GM18508 (cell line): ENCODE measurements around the gene TSHZ2.
"Not testable (repeated sequence)": the region's sequence is repeated elsewhere in the genome, so short reads cannot be mapped to it uniquely, and the experiment has no call there.

Experiments
- ATAC-seq: cut with Tn5 transposase; IDR thresholded peaks from one replicate; pipeline ENCODE4 v1.9.1; 2021; ENCODE audit warnings: moderate number of reproducible peaks; ENCODE audit not compliant: insufficient read depth, unreplicated experiment

The TSHZ2 gene

DNA sequence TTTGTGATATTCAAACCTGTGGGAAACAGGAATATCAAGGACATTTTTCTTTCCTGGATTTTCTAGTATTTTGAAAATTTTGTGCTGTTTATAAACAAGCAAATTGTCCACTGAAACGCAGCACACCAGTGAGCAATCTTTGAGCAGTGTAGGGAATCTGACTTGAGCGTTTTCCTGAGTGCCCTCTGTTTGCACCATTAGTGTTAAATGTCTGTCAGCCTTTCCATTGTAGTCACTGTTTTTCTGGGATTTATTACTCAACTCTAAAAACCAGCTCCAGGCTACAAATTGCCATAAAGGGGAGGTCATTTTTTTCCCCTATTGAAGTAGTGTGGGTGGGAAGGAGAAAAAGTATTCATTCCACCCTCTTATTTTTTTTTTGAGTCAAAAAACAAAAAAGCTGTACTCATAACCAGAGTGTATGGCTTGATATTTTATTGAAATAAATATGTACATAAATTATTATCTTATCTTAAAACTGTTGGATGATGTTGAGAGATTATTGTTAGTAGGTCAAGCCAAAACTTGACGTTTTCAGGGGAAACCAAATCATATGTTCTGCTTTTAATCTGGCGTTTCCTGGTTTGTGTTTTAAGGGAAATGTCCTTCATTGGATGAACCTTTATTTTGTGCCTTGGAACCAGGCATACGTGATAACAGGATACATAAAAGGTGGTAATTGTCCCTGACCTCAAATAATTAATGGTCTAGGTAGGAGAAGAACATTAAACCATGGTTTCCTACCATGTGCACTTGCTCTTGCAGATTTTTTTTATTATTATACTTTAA is 51.8 kb downstream of the TSHZ2 start:
- ATAC-seq, result no peak

DNA sequence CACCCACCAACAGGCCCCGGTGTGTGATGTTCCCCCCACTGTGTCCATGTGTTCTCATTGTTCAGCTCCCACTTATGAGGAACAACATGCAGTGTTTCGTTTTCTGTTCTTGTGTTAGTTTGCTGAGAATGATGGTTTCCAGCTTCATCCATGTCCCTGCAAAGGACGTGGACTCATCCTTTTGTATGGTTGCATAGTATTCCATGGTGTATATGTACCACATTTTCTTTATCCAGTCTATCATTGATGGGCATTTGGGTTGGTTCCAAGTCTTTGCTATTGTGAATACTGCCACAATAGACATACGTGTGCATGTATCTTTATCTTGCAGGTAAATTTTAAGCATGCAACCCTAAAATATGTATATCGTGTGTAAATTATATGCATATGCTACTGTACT is 52.5 kb downstream of the TSHZ2 start:
- ATAC-seq, result not testable (repeated sequence)

DNA sequence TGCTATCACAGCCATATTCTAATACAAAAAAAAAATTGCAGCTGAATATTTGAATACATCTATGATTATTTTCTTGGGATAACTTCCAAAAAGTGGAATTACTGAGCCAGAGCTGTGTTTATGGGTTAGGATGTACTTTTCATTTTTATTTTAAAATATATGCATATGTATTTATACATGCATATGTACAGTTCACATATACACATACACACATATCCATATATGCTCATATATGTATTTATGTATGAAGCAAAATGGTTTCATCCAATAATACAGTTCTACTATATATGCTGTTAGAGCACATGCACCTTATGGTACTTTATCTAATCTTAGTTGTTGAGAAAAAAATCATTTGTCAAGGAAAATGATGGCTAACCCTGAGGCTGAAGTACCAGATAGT is 54.9 kb downstream of the TSHZ2 start:
- ATAC-seq, result no peak

DNA sequence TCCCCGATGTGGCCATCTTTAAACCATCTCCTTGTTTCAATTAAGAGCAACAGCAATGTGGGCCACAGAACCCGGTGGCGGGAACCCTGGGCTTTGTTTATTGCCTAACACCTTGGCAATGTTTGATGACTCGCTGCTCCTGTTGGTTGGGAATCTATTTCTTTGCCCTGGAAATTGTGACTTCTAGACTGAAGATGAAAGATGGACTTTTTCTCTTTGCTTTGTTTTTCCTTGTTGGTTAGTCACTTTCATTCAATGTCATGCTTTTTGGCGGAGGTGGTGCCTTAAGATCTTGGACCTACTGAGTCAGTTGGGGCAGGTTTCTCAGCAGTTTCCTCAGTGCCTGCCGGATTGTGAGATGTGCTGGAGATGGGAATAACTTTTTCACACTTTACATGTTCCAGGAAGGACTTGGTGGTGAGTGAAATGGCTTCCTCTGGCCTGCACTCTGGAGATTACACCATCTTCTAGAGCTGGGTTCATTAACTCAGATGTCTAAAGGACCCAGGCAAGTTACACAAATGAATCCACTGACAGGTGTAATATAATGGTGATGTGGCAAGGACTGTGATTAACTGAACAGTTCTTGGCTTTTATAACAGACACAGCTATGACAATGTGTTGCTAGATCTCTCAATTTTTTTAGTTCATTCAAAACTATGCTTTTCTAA is 56.3 kb downstream of the TSHZ2 start:
- ATAC-seq, result no peak

DNA sequence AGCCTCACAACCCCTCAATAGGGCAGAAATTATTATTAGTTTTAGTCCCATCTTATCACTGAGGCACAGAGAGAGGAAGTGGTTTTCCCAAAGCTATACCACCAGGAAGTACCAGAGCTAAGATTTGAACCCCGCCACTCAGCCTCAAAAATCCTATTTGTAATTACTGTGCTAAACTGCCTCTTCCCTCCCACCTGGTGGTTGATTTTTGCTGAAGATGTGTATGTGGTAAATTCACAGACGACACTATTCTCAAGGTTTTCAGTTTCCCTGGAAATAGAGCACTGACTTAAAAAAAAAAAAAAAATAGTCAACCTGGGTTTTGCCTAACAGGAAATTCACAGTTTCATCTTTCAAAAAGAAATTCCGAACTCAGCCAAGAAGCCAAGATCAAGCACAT is 57.9 kb downstream of the TSHZ2 start:
- no peak for ATAC-seq

DNA sequence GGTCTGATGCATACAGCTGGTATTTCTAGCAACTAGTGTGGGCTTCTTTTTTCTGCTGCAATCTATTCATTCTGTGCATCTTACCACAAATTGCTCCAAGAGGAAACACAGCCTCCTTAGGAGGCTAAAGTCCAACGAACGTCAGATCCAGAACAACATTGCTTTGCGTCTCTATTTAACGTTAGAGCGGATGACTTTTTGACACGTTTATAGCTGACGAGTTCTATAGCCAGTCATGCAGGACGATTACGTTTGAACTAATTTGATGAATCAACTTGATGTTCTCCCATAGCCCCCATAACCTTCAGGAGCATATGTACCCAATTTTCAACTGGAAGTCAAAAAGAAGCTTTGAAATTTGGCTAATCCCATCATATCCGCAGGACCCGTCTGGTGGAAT is 59.9 kb downstream of the TSHZ2 start:
- no peak for ATAC-seq

DNA sequence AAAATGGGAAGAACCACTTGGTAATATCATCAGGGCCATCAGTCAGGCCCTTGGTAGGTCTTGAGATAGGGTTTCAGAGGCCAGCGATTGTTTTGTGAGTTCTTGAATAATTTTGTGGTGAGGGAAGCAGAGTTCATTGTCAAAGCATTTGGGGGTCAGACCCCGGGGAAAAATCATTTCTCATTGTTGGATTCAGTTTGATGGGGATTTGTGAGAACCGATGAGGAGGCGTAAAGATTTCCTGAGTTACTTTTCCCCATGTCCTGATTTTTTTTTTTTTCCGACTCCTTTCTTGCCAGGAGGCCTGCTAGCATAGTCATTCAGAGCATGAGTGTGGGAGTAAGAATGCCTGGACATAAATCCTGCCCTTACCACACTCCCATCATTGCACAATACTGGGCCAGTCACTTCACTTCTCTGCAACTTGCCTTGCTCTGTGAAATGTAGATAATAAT is 60.3 kb downstream of the TSHZ2 start:
- no peak for ATAC-seq

DNA sequence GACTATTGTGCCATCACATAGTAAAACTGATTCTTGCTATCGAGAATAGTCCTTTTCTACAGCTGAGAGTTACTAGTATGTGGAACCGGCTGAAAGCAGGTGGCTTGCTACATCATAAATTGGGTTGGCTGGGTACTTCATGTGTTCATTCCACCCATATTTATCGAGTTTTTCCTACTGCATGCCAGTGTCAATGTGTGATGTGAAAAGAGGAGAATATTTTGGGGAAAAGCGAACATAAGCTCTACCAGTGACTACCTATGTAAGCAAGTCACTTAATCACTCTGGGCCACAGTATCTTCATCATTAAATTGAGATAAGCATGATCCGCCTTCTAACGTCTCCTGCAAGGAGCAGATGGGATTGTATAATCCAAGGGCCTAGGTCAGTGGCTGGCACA is 61.0 kb downstream of the TSHZ2 start:
- ATAC-seq, result no peak

DNA sequence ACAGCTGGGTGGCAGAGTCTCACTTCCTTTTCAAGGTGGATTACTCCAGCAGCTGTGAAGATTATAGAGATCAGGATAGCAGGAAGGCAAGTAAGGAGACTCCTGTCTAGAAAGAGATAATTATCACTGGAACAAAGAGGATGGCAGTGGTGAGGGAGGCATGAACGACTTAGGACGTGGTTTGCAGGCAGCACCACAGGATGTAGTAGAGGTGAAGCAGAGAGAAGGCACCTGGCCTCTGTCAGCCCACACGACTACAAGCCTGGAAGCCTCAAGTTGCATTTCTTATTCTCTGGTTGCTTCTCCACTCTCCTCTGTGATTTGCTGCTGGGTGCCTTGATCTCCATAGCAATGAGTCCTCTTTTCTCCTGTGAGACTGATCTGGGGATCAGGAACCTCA is 62.7 kb downstream of the TSHZ2 start:
- no peak for ATAC-seq

DNA sequence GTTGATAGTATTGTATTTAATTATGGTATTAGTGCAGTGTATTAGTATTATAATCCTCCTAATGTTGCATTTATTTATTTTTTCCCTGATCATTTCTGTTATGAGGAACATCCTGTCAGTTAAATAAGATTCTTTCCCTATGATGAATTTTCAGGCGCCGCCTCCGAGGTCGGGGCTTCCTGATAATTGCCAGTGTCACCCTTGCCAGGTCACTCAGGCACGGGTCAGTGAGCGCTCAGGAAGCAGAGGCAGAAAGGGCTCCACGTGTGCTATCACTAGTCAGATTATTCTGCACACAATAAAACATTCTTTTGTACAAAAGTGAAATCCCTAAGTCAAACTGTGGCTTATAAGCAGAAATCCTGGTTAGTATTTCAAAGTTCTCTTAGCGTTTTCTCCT is 64.8 kb downstream of the TSHZ2 start:
- no peak for ATAC-seq

DNA sequence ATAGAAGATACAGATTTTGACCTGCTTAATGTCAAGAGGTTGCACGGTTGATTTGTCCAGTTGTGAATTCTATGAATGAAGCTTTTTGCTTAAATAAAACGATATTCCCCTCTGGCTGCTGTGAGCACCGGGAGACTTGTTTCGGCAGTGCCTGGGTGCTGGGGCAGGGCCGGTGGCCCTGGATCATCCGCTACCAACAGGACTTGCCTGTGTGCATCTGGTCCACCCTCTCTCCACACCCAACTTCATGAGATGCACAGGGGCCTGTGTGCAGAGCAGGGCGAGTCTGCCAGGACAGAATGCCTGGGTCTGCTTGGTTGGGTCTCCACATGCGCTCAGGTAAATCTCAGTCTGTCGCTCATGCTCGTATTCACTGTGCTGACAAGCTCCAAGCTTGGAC is 65.5 kb downstream of the TSHZ2 start:
- ATAC-seq, result no peak

DNA sequence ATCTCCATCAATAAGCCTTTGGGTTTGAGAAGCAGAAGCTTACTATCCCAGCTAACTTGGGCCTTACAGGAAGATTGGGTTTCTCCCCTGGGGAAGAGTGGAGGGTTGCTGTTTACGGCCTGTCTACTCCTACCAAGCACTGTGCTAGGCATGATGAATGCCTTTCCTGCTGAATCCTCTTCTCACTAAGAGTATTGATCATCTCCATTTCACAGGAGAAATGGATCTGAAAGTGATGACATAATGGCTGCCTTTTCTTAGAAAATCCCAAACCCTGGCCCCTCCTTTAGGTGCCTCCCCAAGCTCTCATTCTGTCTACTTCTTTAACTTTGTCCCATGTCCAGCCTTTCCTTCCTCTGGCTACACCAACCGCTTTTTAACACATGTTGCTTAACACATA is 66.1 kb downstream of the TSHZ2 start:
- ATAC-seq, result no peak

DNA sequence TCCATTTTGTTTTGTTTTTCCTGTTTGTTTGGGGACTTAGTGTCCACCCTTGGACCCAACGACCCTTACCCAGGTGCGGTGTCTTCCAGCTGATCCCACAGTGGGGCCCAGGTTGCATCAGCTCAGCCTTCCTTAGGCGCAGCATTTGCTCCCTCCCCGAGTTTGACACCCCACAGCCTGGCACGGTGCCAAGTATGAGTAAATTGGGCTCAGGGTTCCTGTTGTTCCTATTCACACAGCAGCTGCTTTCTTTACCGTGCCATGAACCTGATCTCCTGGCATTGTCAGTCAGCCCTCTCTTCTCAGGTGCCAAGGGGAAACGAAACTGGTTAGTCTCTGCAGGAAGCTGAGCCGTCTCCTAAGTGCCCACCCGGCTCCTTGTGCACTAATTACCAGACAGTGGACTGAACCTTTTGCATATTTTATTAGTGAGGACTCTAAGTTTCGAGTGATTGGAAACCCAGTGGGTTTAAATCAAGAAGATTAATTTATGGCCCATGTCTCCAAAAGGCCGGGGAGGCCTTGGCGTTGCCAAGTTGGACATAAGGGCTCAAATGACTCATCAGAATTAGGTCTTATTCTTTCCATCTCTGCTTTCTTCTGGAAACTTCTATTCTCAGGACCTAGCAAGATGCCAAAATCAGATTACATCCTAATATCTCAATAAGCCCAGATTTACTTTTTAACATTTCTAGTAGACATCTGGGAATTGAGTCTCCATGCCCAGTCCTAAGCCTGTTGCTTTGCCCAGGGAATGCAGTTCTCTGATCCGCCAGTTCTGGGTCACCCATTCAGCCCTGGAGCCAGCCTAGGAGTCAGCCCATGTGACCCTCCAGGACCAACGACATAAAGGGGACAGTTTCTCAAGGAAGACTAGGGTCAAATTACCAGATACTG is 68.8 kb downstream of the TSHZ2 start:
- ATAC-seq, result no peak

DNA sequence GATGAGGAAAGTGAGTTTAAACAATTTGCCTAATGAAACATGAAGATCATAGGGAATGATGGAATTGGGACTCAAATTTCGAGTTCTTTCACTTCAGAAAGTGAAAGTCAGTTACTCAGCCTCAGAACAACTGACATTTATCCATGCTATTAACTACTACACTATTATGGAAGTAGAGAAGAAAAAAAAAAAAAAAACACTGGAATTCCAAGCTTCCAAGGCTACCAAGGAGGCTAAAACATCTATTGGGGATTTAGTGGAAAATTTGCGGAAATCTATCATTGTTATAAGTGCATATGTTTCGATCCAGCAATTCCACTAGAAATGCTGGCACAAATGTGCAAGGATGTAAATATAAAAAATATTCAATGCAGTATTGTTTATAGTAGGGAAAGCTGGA is 70.4 kb downstream of the TSHZ2 start:
- no peak for ATAC-seq

DNA sequence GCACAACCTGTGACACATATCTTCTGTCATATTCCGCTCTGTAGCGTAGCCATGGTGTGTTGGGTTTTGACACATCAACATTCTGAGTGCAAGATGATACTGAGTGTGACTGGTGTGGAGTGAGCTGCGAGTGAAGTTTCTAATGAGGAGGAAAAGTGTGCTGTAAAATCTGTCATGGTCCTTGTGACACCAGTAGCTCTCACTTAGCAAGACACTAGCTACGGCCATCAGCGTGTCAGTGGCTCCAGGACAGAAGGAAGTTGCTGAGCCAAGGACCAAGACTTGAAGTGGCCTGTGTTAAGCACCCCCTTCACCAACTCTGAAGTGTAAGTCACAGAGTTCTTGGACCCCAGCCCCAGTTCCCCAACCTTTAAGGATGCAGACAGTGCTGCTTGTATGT is 72.1 kb downstream of the TSHZ2 start:
- ATAC-seq, result no peak

DNA sequence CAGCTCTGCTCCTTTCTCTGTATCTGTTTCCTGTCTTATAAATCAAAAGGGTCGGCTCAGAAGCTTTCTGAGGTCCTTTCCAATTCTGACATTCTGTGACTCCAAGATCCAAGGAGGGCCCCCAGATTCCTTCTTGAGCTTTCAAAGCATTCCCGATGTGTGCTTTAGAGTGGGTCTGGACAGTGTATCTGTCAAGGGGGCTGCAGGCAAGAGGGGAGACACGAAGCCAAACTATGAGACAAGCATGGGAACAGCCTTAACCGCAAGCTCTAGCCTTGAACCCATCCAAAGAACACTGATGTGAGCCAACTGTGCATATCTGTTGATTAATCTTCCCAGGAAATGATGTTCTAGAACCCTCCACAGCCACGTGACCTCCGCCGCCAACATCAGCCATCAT is 73.8 kb downstream of the TSHZ2 start:
- no peak for ATAC-seq

DNA sequence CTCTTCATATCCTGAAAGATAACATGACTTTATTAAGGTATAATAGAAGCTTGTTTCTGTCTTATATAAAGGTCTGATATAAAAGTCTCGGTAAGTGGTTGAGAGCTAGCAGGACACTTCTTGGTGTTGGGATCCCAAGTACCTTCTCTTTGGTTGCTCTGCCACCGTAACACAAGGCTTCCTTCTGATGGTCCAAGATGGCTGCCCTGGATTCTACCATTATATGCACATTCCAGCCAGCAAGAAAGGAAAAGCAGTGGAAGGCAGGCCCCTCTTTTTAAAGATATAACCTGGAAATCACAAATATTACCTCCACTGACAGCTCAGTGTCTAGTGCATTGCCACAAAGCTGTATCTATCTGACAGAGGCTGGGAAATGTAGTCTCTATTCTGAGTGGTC is 75.0 kb downstream of the TSHZ2 start:
- ATAC-seq, result no peak

DNA sequence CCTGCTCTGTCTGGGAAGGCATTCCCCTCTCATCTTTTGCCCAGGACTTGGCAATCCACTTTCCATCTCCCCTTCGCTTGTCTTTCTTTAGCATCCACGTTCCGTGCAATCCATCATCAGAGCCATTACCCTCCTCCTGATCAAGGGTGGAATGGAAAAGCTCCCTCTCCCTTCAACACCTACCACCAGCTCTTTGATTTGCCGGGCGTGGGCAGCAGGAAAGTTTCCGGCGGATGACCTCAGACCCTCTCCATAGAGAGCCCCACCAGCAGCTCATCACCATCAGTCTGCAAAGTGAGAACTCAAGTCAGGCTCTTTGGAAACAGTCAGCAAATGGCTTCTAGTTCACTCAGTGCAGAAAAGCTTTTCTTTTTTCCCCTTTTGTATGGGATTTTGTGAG is 76.2 kb downstream of the TSHZ2 start:
- no peak for ATAC-seq

DNA sequence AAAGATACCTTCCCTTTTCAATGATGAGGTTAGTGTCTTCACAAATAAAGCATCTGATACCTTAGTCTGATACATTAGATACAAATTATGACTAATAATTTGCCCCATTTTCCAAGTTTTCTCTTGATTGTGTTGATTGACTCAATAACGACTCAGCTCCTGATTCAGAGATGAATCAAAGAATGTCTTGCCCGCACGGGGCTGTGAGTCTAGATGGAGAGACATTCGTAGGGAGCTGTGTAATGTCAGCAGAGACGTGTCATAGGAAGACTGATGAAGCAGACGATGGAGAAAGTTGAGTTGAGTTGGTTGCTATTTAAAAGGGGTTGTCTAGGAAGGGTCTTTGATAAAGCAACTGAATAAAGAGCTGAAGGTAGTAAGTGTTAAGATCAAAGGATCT is 78.2 kb downstream of the TSHZ2 start:
- no peak for ATAC-seq

DNA sequence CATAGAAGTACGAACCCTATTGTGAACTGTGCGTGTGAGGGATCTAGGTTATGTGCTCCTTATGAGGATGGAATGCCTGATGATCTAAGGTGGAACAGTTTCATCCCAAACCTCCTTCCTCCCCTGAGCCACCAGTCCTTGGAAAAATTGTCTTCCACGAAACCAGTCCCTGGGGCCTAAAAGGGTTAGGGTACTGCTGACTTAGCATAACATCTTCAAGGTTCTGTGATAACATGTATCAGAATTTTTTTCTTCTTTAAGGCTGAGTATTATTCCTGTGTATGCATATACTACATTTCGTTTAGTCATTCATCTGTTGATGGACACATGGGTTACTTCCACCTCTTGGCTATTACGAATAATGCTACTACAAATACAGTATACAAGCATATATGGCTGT is 80.2 kb downstream of the TSHZ2 start:
- no peak for ATAC-seq

DNA sequence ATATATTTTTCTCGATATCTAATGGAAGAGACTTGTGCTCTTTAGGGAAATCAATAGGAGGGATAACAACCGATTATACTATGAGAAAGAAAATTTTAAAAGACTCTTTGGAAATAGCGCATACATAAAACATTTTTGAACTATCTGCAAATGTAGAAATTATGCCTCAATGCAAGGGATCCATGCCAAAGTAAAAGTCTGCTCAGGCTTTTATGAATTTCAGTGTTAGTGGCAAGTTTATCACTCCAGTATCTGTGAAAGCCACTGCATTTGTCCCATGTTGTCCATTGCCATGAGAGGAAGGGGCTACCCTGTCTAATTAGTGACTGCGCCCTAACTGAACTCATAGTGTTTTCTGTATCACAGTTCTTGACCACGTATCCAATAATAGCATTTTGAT is 81.4 kb downstream of the TSHZ2 start:
- ATAC-seq, result no peak
